LNCaP clone FGC (cell line): Measurements from ENCODE around the gene IGF1R.

Experiments used
- DNase-seq: peaks from one replicate; pipeline ENCODE4 v3.0.0-alpha.2; 2011; ENCODE audit warnings: low read depth
- H3K4me3 ChIP-seq: 2 replicates; pipeline ENCODE4 v1.5.1; 2011; ENCODE audit warnings: mild to moderate bottlenecking, low read depth, low read length, control low read depth
- CTCF ChIP-seq: IDR thresholded peaks from 2 replicates; pipeline ENCODE4 v1.5.1; 2012; ENCODE audit warnings: mild to moderate bottlenecking; ENCODE audit not compliant: control insufficient read depth, insufficient read depth; ENCODE audit errors: extremely low read depth

Gene IGF1R

DNA sequence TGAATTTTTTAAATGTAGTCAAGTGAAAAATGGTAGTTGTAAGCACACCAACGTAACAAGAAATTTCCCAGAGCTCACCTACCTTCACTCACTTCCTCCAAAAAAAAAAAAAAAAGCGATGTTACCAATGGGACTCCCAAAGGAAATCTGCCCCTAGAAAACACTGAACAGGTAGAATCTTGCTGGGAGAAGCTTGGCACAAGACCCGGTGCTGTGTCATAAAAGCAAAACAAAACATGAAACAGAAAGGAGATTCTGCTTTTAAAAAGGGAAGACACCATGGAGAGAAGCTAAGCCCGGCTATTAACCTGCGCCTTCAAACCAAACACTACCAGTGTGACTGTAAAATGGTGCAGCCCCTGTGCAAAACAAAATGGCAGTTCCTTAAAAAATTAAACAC, 318.8 kb downstream of the IGF1R start:
- DNase-seq = no peak
- no peak for TF ChIP-seq CTCF
- H3K4me3 ChIP-seq = no peak overlapping the region

DNA sequence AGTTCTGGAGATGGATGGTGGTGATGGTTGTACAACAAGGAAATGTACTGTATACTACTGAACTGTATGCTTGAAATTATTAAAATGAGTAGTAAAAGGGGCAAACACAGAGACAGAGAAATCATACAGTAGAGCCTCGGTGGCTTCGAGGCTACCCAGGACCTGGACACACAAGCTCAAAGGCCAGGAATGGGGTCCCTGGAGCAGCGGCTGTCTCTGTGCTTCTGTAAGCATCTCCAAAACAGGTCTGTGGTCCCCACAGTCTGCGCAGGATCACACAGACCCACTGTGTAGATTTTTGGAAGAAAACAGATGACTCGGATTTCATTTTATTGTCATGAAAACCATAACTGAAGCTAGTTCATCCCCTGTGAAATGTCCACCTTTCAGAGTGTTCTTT, 319.6 kb downstream of the IGF1R start:
- DNase-seq = no peak
- no peak for TF ChIP-seq CTCF
- H3K4me3 ChIP-seq = no peak overlapping the region

DNA sequence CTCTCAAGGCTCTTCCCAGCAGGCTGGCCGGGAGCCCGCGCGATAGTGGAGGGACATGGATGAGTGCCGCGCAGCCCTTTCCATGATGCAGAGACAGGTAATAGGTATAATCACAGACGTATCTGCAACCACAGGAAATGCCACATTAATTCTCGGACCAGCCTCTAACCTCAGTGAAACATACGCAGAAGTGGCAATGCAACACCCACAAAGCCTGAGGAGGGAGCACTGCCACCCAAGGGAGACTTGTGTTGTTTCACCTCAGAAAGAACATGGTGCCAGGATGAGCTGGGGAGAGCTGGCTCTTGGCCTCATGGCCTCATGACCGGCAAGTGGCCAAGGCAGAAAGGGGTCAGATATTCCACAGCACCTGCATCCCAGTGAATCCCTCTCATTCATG, 320.2 kb downstream of the IGF1R start:
- H3K4me3 ChIP-seq = no peak overlapping the region
- DNase-seq = no peak
- no peak for TF ChIP-seq CTCF

GRCh38 chr15:98969126-98969735, 320.9 kb downstream of the IGF1R start:
- H3K4me3 ChIP-seq = no peak overlapping the region
- TF ChIP-seq CTCF = no peak
- DNase-seq = no peak

DNA sequence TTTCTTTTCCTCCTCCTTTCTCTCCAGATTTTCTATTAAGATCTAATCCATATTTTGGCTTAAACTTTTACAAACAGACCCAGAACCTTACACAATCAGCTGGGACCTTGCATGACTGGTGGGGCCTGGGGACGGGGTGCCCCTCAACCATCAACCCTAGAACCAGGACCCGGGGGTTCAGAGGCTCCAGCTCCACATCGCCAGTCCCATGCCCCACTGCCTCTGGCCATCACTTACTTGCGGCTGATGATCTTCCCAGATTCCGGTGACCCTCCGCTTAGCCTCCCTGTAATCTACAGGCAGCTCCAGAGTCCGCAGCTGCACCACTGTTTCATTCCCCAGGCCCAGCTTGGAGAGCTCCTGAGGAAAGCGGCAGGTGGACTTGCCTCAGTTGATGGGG, 322.5 kb downstream of the IGF1R start:
- no peak for TF ChIP-seq CTCF
- no peak for DNase-seq
- H3K4me3 ChIP-seq = no peak overlapping the region

DNA sequence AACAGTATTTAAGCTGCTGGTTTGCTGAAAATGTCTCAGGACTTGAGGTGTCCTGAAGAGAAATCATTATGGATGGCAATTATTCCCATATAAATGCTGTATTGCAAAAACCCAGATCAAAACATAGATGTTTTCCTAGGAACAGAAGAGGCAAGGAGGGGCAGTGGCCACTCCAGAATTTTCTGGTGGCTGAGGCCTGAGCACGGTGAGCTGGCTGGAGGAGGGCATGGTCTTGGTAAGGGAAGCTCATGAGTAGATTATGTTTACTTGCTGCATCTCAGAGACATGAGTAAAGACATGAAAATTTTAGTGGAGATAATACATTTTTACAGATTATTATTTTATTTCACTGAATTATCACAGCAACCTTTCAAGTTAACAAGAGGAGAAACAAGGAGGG, 328.2 kb downstream of the IGF1R start:
- no peak for TF ChIP-seq CTCF

DNA sequence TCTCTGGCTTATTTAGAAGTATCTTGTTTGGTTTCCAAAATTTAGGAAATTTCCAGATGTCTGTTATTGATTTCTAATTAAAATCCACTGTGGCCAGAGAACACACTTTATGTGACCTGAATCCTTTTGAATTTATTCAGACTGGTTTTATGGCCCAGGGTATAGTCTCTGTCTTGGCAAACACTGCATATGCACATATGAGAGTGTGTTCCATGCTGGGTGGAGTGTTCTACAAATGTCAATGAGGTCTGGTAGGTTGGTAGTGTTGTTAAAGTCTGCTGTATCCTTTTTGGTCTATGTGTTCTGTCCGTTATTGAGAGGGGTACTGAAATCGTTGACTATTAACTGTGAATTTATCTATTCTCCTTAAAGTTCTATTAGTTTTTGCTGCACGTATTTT, 329.1 kb downstream of the IGF1R start:
- no peak for DNase-seq
- no peak for TF ChIP-seq CTCF

More for the DNA sequence above, 328.2 kb downstream of the IGF1R start:
- DNase-seq = no peak
- H3K4me3 ChIP-seq = no peak overlapping the region

More for the DNA sequence above, 329.1 kb downstream of the IGF1R start:
- no peak overlapping the region for H3K4me3 ChIP-seq
